ENCODE results near the gene RSU1.

DNA sequence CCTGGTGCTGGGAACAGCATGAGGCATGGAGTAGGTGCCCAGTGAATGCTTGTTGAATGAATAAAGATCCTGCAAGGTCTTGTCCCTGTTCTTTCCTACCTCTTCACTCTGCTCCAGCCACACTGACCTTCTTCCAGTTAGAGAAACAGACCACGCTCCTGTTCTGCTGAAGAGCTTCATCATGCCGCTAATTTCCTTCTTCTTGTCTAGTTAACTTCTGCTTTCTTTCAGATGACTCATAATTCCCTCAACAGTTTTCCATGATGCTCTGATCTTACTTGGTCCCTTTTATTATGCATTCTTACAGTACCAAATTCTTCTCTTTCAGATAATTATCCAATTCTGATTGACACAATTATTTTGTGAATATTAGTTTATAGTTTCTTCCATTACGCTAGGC lies 236.0 kb downstream of the RSU1 start:
- TF ChIP-seq CTCF (conservative IDR thresholded peaks at IDR 0.05) (no peak), EZH2 (IDR thresholded peaks at IDR 0.05; ENCODE audit: low read depth) (no peak)

Data from PC-9 (cell line).